Measurements from ENCODE around the gene SBF2. TPM values are rescaled to one million over a fixed set of nuclear protein-coding genes. Genes with fewer than 3 reads are reported as not detected.

SBF2 gene
- total and polyA plus RNA-seq, 11 donors: 10.4 to 33.9 (median 20.9) TPM

GRCh38 chr11:9875399-9875798 is 418.6 kb downstream of the SBF2 start:
- no peaks in the 10 kb centered on the region for H3K27me3 ChIP-seq
- no peak for DNase-seq
- intact Hi-C loops (cut with DNase I): no loop called here
- 94 to 99% (median 96%) methylated on average over 1 of the region's 1 CpG for WGBS, 4 donors
- no peak for ATAC-seq
- H3K36me3 ChIP-seq: peaks cover 0 to 14% (median 0%) of the 10 kb centered on the region in 9 donors
- H3K27ac ChIP-seq: no peak overlapping the region
- peaks cover 0 to 38% (median 0%) of the 10 kb centered on the region in 12 donors for H3K9me3 ChIP-seq
- no peak for TF ChIP-seq CTCF (IDR thresholded peaks at IDR 0.05)
- TF ChIP-seq POLR2A (IDR thresholded peaks at IDR 0.05): no peak
- H3K4me3 ChIP-seq: no peak overlapping the region
- no peaks in the 10 kb centered on the region for H3K4me1 ChIP-seq

GRCh38 chr11:9874466-9874865 is 419.6 kb downstream of the SBF2 start:
- H3K27me3 ChIP-seq: no peaks in the 10 kb centered on the region
- ATAC-seq (no peak), DNase-seq (no peak)
- TF ChIP-seq POLR2A (IDR thresholded peaks at IDR 0.05) (no peak), CTCF (IDR thresholded peaks at IDR 0.05) (no peak)
- H3K4me3 ChIP-seq: no peak overlapping the region
- no peaks in the 10 kb centered on the region for H3K4me1 ChIP-seq
- peaks cover 0 to 43% (median 0%) of the 10 kb centered on the region in 12 donors for H3K9me3 ChIP-seq
- no peak overlapping the region for H3K27ac ChIP-seq
- intact Hi-C loops (cut with DNase I): no loop called here
- H3K36me3 ChIP-seq: peaks cover 0 to 18% (median 0%) of the 10 kb centered on the region in 9 donors

GRCh38 chr11:9868641-9869040 is 425.4 kb downstream of the SBF2 start:
- Histone ChIP-seq H3K36me3 (peaks cover 0 to 18% (median 0%) of the 10 kb centered on the region in 9 donors), H3K9me3 (peaks cover 0 to 30% (median 0%) of the 10 kb centered on the region in 12 donors), H3K27me3 (no peaks in the 10 kb centered on the region), H3K4me3 (no peak overlapping the region), H3K27ac (no peak overlapping the region), H3K4me1 (no peaks in the 10 kb centered on the region)
- TF ChIP-seq CTCF (IDR thresholded peaks at IDR 0.05) (no peak), POLR2A (IDR thresholded peaks at IDR 0.05) (no peak)
- no peak for ATAC-seq
- WGBS, 4 donors: 92 to 97% (median 95%) methylated on average over 3 of the region's 3 CpGs
- intact Hi-C loops (cut with DNase I): loop anchor here in 4 of 10 donors (10.0 kb wide), 1 partner anchor 106 kb away; no protein-coding TSS in a partner anchor
- DNase-seq: no peak

GRCh38 chr11:9862981-9863380 is 431.0 kb downstream of the SBF2 start:
- DNase-seq (no peak), ATAC-seq (no peak)
- H3K36me3 ChIP-seq: no peaks in the 10 kb centered on the region
- 68 to 85% (median 77%) methylated on average over 2 of the region's 2 CpGs for WGBS, 4 donors
- H3K9me3 ChIP-seq: no peaks in the 10 kb centered on the region
- no peak overlapping the region for H3K27ac ChIP-seq
- no peaks in the 10 kb centered on the region for H3K27me3 ChIP-seq
- peaks cover 0 to 16% (median 5%) of the 10 kb centered on the region in 12 donors for H3K4me1 ChIP-seq
- no peak overlapping the region for H3K4me3 ChIP-seq
- TF ChIP-seq POLR2A (IDR thresholded peaks at IDR 0.05) (no peak), CTCF (IDR thresholded peaks at IDR 0.05) (no peak)
- intact Hi-C loops (cut with DNase I): loop anchor here (1.0 to 10.0 kb wide), 7 partner anchors 106 to 459 kb away; partner anchors contain the start of gene ADM (in 3 of the 10)
